Measurements from ENCODE around the gene PDE4DIP. TPM values are rescaled to one million over a fixed set of nuclear protein-coding genes. Genes with fewer than 3 reads are reported as not detected.
"Not testable (repeated sequence)": the region's sequence is repeated elsewhere in the genome, so short reads cannot be mapped to it uniquely, and the experiment has no call there.

PDE4DIP gene
- polyA plus RNA-seq, 4 donors: 31.9 to 50.8 (median 37.1) TPM

DNA sequence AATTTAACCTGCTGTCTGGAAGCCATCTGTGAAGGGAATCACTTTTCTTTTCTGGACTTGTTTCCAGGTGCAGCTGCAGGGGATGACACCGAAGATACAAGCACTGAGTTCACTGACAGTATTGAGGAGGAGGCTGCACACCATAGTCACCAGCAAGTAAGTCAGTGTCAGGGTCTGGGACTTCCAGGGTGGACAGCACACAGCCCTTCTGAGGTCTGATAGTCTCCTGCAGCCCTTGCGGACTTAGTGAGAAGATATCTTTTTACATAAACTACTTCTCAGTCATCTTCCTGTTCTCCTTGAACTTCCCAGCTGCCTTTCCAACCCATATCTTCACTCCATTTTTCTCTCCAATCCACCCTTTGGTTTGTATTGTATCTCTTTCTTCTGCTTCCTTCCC lies 147.6 kb downstream of the PDE4DIP start:
- not testable (repeated sequence) for H3K9me3 ChIP-seq (ENCODE audit: control insufficient read depth in 2 of 2, insufficient read depth in 1 of 2, low read depth in 1 of 2, low read length in 1 of 2); H3K27ac ChIP-seq (ENCODE audit: low read depth in 1 of 3, low read length in 2 of 3); H3K4me1 ChIP-seq (ENCODE audit: control insufficient read depth in 3 of 3, insufficient read depth in 2 of 3, low read depth in 1 of 3, low read length in 2 of 3); H3K4me3 ChIP-seq (ENCODE audit: low read depth in 1 of 3, low read length in 3 of 3); H3K36me3 ChIP-seq (ENCODE audit: control insufficient read depth in 3 of 3, insufficient read depth in 2 of 3, low read depth in 1 of 3, low read length in 3 of 3); FAIRE-seq; H3K27me3 ChIP-seq (ENCODE audit: control insufficient read depth in 3 of 3, insufficient read depth in 3 of 3, low read length in 3 of 3); DNase-seq
- WGBS, 3 donors: 79 to 100% (median 91%) methylated on average over 1 of the region's 2 CpGs

GRCh38 chr1:148992364-148992763 lies 148.1 kb downstream of the PDE4DIP start:
- WGBS, 3 donors: 88 to 100% (median 94%) methylated on average over 1 of the region's 2 CpGs
- H3K9me3 ChIP-seq (ENCODE audit: control insufficient read depth in 2 of 2, insufficient read depth in 1 of 2, low read depth in 1 of 2, low read length in 1 of 2); H3K27me3 ChIP-seq (ENCODE audit: control insufficient read depth in 3 of 3, insufficient read depth in 3 of 3, low read length in 3 of 3); FAIRE-seq; DNase-seq; H3K36me3 ChIP-seq (ENCODE audit: control insufficient read depth in 3 of 3, insufficient read depth in 2 of 3, low read depth in 1 of 3, low read length in 3 of 3); H3K4me1 ChIP-seq (ENCODE audit: control insufficient read depth in 3 of 3, insufficient read depth in 2 of 3, low read depth in 1 of 3, low read length in 2 of 3); H3K4me3 ChIP-seq (ENCODE audit: low read depth in 1 of 3, low read length in 3 of 3); H3K27ac ChIP-seq (ENCODE audit: low read depth in 1 of 3, low read length in 2 of 3): not testable (repeated sequence)

GRCh38 chr1:148996449-148997224 lies 152.4 kb downstream of the PDE4DIP start:
- DNase-seq; H3K36me3 ChIP-seq (ENCODE audit: control insufficient read depth in 3 of 3, insufficient read depth in 2 of 3, low read depth in 1 of 3, low read length in 3 of 3); H3K9me3 ChIP-seq (ENCODE audit: control insufficient read depth in 2 of 2, insufficient read depth in 1 of 2, low read depth in 1 of 2, low read length in 1 of 2); H3K4me3 ChIP-seq (ENCODE audit: low read depth in 1 of 3, low read length in 3 of 3); H3K27ac ChIP-seq (ENCODE audit: low read depth in 1 of 3, low read length in 2 of 3); H3K4me1 ChIP-seq (ENCODE audit: control insufficient read depth in 3 of 3, insufficient read depth in 2 of 3, low read depth in 1 of 3, low read length in 2 of 3); H3K27me3 ChIP-seq (ENCODE audit: control insufficient read depth in 3 of 3, insufficient read depth in 3 of 3, low read length in 3 of 3); FAIRE-seq: not testable (repeated sequence)
- 86 to 90% (median 88%) methylated on average over 4 of the region's 5 CpGs for WGBS, 3 donors

DNA sequence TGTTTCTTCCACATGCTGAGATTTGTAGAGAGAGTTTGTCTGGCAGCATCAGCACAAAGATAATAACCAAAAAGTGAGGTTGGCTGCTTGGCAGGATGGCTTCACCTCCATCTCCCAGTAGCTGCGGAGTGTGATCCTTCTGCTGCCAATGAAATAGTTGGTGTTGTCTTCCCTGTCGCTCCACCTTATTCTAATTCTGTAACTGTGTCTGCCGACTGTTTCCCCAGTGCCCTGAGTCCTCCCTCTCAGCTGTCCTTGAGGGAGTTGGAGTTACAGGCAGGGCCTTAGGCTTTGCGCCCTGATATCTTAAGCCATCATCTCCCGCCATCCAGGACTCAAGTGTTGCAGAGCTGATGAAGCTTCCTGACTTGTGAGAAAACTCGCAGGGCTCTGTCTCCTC lies 153.2 kb downstream of the PDE4DIP start:
- not testable (repeated sequence) for H3K4me3 ChIP-seq (ENCODE audit: low read depth in 1 of 3, low read length in 3 of 3); H3K27ac ChIP-seq (ENCODE audit: low read depth in 1 of 3, low read length in 2 of 3); H3K4me1 ChIP-seq (ENCODE audit: control insufficient read depth in 3 of 3, insufficient read depth in 2 of 3, low read depth in 1 of 3, low read length in 2 of 3); DNase-seq; FAIRE-seq; H3K27me3 ChIP-seq (ENCODE audit: control insufficient read depth in 3 of 3, insufficient read depth in 3 of 3, low read length in 3 of 3); H3K9me3 ChIP-seq (ENCODE audit: control insufficient read depth in 2 of 2, insufficient read depth in 1 of 2, low read depth in 1 of 2, low read length in 1 of 2); H3K36me3 ChIP-seq (ENCODE audit: control insufficient read depth in 3 of 3, insufficient read depth in 2 of 3, low read depth in 1 of 3, low read length in 3 of 3)
- 83 to 100% (median 93%) methylated on average over 1 to 3 of the region's 6 CpGs for WGBS, 3 donors

DNA sequence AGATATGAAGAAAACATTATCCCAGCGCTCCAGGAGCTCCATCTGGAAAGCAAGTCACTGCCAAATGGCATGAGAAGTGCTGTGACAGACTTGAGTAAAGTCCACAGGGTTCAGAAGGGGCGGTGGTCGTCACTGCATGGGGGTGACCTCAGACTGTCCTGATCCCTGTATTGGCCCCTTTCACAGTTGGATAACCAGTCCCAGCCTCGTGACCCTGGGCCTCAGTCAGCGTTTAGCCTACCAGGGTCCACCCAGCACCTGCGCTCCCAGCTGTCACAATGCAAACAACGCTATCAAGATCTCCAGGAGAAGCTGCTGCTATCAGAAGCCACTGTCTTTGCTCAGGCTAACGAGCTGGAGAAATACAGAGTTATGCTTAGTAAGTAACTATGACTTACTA lies 158.4 kb downstream of the PDE4DIP start:
- not testable (repeated sequence) for DNase-seq; H3K4me1 ChIP-seq (ENCODE audit: control insufficient read depth in 3 of 3, insufficient read depth in 2 of 3, low read depth in 1 of 3, low read length in 2 of 3); H3K36me3 ChIP-seq (ENCODE audit: control insufficient read depth in 3 of 3, insufficient read depth in 2 of 3, low read depth in 1 of 3, low read length in 3 of 3); H3K27ac ChIP-seq (ENCODE audit: low read depth in 1 of 3, low read length in 2 of 3); H3K9me3 ChIP-seq (ENCODE audit: control insufficient read depth in 2 of 2, insufficient read depth in 1 of 2, low read depth in 1 of 2, low read length in 1 of 2); H3K27me3 ChIP-seq (ENCODE audit: control insufficient read depth in 3 of 3, insufficient read depth in 3 of 3, low read length in 3 of 3); FAIRE-seq; H3K4me3 ChIP-seq (ENCODE audit: low read depth in 1 of 3, low read length in 3 of 3)
- WGBS, 3 donors: 17 to 43% methylated on average over 1 of the region's 8 CpGs; no CpG with 5 or more reads in 1 of the 3 donors

DNA sequence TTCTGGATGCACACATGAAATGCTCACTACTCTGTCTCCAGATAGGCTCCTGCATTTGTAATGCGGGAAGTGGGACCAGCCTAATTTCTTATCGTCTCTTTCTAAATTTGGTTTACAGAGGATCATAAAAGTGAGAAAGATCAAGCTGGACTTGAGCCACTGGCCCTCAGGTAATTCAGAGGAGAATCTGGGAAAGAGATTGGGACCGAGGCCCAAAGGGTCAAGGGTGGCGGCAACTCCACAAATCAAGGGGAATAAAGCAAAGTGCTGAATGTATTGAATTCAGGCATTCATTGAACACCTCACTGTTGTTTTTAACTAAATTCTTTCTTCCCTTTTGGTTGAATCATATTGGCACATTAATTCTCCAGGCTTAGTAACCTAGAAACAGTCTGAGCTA lies 164.1 kb downstream of the PDE4DIP start:
- WGBS, 3 donors: no CpG with 5 or more reads among the region's 4 CpGs

DNA sequence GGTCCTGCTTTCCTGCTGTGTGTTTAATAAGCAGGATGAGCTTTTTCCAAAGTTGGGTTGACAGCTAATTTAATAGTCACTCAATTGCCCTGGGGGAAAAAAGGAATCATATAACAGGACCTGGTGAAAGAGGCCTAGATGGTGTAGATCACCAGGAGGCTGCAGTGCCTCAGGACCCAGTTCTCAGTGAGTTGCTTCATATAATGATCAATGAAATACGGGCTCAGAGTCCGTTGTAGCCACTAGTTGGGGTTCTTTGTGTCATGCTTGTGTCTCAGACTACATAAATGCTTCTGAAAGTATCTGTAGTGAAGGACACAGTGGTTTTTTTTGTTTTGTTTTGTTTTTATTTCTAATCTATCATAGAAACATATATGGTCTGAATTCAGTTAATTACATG lies 164.5 kb downstream of the PDE4DIP start:
- not testable (repeated sequence) for FAIRE-seq; H3K27me3 ChIP-seq (ENCODE audit: control insufficient read depth in 3 of 3, insufficient read depth in 3 of 3, low read length in 3 of 3); H3K4me3 ChIP-seq (ENCODE audit: low read depth in 1 of 3, low read length in 3 of 3); H3K27ac ChIP-seq (ENCODE audit: low read depth in 1 of 3, low read length in 2 of 3); DNase-seq; H3K9me3 ChIP-seq (ENCODE audit: control insufficient read depth in 2 of 2, insufficient read depth in 1 of 2, low read depth in 1 of 2, low read length in 1 of 2); H3K4me1 ChIP-seq (ENCODE audit: control insufficient read depth in 3 of 3, insufficient read depth in 2 of 3, low read depth in 1 of 3, low read length in 2 of 3); H3K36me3 ChIP-seq (ENCODE audit: control insufficient read depth in 3 of 3, insufficient read depth in 2 of 3, low read depth in 1 of 3, low read length in 3 of 3)
- 87 to 92% (median 89%) methylated on average over 2 of the region's 2 CpGs for WGBS, 3 donors

More for the DNA sequence above, 164.1 kb downstream of the PDE4DIP start:
- FAIRE-seq; H3K4me1 ChIP-seq (ENCODE audit: control insufficient read depth in 3 of 3, insufficient read depth in 2 of 3, low read depth in 1 of 3, low read length in 2 of 3); H3K36me3 ChIP-seq (ENCODE audit: control insufficient read depth in 3 of 3, insufficient read depth in 2 of 3, low read depth in 1 of 3, low read length in 3 of 3); H3K9me3 ChIP-seq (ENCODE audit: control insufficient read depth in 2 of 2, insufficient read depth in 1 of 2, low read depth in 1 of 2, low read length in 1 of 2); DNase-seq; H3K4me3 ChIP-seq (ENCODE audit: low read depth in 1 of 3, low read length in 3 of 3); H3K27me3 ChIP-seq (ENCODE audit: control insufficient read depth in 3 of 3, insufficient read depth in 3 of 3, low read length in 3 of 3); H3K27ac ChIP-seq (ENCODE audit: low read depth in 1 of 3, low read length in 2 of 3): not testable (repeated sequence)

DNA sequence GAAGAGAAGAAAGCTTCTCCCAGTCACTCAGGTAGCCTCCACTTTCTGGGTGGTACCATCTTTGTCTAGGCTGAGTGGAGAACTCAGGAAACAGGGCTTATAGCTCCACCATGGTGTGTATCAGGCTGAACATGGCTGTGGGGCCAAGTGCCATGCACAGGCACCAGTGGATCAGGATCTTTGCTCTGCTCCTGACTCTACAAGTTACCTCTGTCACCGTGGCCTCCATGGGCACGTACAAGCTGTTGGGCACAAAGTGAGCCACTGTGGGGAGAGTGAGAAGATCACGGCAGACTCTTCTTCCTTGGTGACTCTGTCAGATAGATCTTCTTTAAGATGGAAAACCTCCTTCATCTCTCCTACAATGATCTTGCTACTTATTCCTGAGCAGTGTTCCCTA lies 165.5 kb downstream of the PDE4DIP start:
- not testable (repeated sequence) for FAIRE-seq; H3K4me1 ChIP-seq (ENCODE audit: control insufficient read depth in 3 of 3, insufficient read depth in 2 of 3, low read depth in 1 of 3, low read length in 2 of 3)
- 83 to 95% (median 94%) methylated on average over 3 of the region's 3 CpGs for WGBS, 3 donors

GRCh38 chr1:149012599-149012998 lies 168.4 kb downstream of the PDE4DIP start:
- not testable (repeated sequence) for H3K4me3 ChIP-seq (ENCODE audit: low read depth in 1 of 3, low read length in 3 of 3); FAIRE-seq; H3K27me3 ChIP-seq (ENCODE audit: control insufficient read depth in 3 of 3, insufficient read depth in 3 of 3, low read length in 3 of 3); DNase-seq; H3K27ac ChIP-seq (ENCODE audit: low read depth in 1 of 3, low read length in 2 of 3); H3K9me3 ChIP-seq (ENCODE audit: control insufficient read depth in 2 of 2, insufficient read depth in 1 of 2, low read depth in 1 of 2, low read length in 1 of 2); H3K36me3 ChIP-seq (ENCODE audit: control insufficient read depth in 3 of 3, insufficient read depth in 2 of 3, low read depth in 1 of 3, low read length in 3 of 3); H3K4me1 ChIP-seq (ENCODE audit: control insufficient read depth in 3 of 3, insufficient read depth in 2 of 3, low read depth in 1 of 3, low read length in 2 of 3)
- WGBS, 3 donors: 80 to 90% (median 90%) methylated on average over 1 of the region's 5 CpGs

More for the DNA sequence above, 165.5 kb downstream of the PDE4DIP start:
- H3K36me3 ChIP-seq (ENCODE audit: control insufficient read depth in 3 of 3, insufficient read depth in 2 of 3, low read depth in 1 of 3, low read length in 3 of 3); H3K9me3 ChIP-seq (ENCODE audit: control insufficient read depth in 2 of 2, insufficient read depth in 1 of 2, low read depth in 1 of 2, low read length in 1 of 2); DNase-seq; H3K27ac ChIP-seq (ENCODE audit: low read depth in 1 of 3, low read length in 2 of 3); H3K4me3 ChIP-seq (ENCODE audit: low read depth in 1 of 3, low read length in 3 of 3); H3K27me3 ChIP-seq (ENCODE audit: control insufficient read depth in 3 of 3, insufficient read depth in 3 of 3, low read length in 3 of 3): not testable (repeated sequence)
